ENCODE data around the gene FRMD4B.

DNA sequence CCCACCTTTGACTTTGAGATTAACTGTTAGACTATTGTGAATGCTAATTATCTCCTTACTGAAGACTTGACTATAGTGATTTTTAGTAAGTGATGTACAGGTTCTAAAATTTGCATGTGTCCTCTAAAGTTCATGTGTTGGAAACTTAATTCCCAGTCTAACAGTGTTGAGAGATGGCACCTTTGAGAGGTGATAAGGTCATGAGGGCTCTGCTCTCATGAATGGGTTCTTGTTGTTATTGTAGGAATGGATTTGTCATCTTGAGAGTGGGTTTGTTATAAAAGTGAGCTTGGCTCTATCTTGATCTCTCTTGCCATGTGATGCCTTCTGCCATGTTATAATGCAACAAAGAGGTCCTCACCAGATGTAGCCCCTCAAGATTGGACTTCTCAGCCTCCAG lies 244.6 kb downstream of the FRMD4B start:
- TF ChIP-seq, protein P1, sequence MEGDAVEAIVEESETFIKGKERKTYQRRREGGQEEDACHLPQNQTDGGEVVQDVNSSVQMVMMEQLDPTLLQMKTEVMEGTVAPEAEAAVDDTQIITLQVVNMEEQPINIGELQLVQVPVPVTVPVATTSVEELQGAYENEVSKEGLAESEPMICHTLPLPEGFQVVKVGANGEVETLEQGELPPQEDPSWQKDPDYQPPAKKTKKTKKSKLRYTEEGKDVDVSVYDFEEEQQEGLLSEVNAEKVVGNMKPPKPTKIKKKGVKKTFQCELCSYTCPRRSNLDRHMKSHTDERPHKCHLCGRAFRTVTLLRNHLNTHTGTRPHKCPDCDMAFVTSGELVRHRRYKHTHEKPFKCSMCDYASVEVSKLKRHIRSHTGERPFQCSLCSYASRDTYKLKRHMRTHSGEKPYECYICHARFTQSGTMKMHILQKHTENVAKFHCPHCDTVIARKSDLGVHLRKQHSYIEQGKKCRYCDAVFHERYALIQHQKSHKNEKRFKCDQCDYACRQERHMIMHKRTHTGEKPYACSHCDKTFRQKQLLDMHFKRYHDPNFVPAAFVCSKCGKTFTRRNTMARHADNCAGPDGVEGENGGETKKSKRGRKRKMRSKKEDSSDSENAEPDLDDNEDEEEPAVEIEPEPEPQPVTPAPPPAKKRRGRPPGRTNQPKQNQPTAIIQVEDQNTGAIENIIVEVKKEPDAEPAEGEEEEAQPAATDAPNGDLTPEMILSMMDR (IDR thresholded peaks at IDR 0.05; ENCODE audit: insufficient read depth, low read length), result no peak
- TF ChIP-seq POLR2AphosphoS5 (IDR thresholded peaks at IDR 0.05; ENCODE audit: low read depth) (no peak), GABPA (IDR thresholded peaks at IDR 0.05; ENCODE audit: low read depth) (no peak)
- TF ChIP-seq, protein P2, sequence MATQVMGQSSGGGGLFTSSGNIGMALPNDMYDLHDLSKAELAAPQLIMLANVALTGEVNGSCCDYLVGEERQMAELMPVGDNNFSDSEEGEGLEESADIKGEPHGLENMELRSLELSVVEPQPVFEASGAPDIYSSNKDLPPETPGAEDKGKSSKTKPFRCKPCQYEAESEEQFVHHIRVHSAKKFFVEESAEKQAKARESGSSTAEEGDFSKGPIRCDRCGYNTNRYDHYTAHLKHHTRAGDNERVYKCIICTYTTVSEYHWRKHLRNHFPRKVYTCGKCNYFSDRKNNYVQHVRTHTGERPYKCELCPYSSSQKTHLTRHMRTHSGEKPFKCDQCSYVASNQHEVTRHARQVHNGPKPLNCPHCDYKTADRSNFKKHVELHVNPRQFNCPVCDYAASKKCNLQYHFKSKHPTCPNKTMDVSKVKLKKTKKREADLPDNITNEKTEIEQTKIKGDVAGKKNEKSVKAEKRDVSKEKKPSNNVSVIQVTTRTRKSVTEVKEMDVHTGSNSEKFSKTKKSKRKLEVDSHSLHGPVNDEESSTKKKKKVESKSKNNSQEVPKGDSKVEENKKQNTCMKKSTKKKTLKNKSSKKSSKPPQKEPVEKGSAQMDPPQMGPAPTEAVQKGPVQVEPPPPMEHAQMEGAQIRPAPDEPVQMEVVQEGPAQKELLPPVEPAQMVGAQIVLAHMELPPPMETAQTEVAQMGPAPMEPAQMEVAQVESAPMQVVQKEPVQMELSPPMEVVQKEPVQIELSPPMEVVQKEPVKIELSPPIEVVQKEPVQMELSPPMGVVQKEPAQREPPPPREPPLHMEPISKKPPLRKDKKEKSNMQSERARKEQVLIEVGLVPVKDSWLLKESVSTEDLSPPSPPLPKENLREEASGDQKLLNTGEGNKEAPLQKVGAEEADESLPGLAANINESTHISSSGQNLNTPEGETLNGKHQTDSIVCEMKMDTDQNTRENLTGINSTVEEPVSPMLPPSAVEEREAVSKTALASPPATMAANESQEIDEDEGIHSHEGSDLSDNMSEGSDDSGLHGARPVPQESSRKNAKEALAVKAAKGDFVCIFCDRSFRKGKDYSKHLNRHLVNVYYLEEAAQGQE (IDR thresholded peaks at IDR 0.05; ENCODE audit: insufficient replicate concordance, low read depth), result no peak
